HepG2 (cell line): Measurements from ENCODE around the gene IRF2. TPM values are rescaled to one million over a fixed set of nuclear protein-coding genes. Genes with fewer than 3 reads are reported as not detected.

Source experiments
- BRD4 ChIP-seq: sonication (generic); formaldehyde crosslinking; IDR thresholded peaks from 2 replicates; pipeline ENCODE4 v1.4.0; 2020; ENCODE audit warnings: missing genetic modification reagents
- CHCHD3 ChIP-seq: sonication (generic); formaldehyde crosslinking; IDR thresholded peaks from 2 replicates; pipeline ENCODE4 v1.8.0; 2022; ENCODE audit warnings: mild to moderate bottlenecking, missing genetic modification reagents, moderate library complexity
- HMGXB3 ChIP-seq: sonication (generic); formaldehyde crosslinking; IDR thresholded peaks from 2 replicates; pipeline ENCODE4 v1.4.0; 2020; ENCODE audit warnings: missing genetic modification reagents, borderline replicate concordance
- IRF2 ChIP-seq: IDR thresholded peaks from 2 replicates; pipeline ENCODE4 v1.6.1; 2018; ENCODE audit warnings: missing genetic modification reagents, missing compliant biosample characterization
- NR2F1 ChIP-seq, 2 experiments: fragments of 450-650 bp in 1 of 2; formaldehyde crosslinking in 1 of 2; IDR thresholded peaks; 2 replicates each; pipeline versions ENCODE4 v1.5.0 to v1.6.1; 2016 to 2020; ENCODE audit warnings: mild to moderate bottlenecking in 1 of 2, missing compliant biosample characterization in 1 of 2, missing genetic modification reagents in 1 of 2, moderate library complexity in 1 of 2
- NR3C1 ChIP-seq: sonication (generic); formaldehyde crosslinking; IDR thresholded peaks from 2 replicates; pipeline ENCODE4 v1.4.0; 2020; ENCODE audit warnings: missing genetic modification reagents
- PHF20 ChIP-seq: sonication (generic); formaldehyde crosslinking; IDR thresholded peaks from 2 replicates; pipeline ENCODE4 v1.5.0; 2020; ENCODE audit warnings: mild to moderate bottlenecking, missing genetic modification reagents
- RARG ChIP-seq: sonication (generic); formaldehyde crosslinking; IDR thresholded peaks from 2 replicates; pipeline ENCODE4 v1.4.0; 2020; ENCODE audit warnings: low read depth, mild to moderate bottlenecking, missing genetic modification reagents
- TGIF2 ChIP-seq: IDR thresholded peaks from 2 replicates; pipeline ENCODE4 v1.6.1; 2016; ENCODE audit warnings: control low read depth, missing compliant biosample characterization
- ZEB1 ChIP-seq: IDR thresholded peaks from 2 replicates; pipeline ENCODE4 v1.6.1; 2012; ENCODE audit warnings: mild to moderate bottlenecking, low read depth, inconsistent platforms; ENCODE audit not compliant: insufficient replicate concordance
- ZNF251 ChIP-seq: sonication (generic); formaldehyde crosslinking; IDR thresholded peaks from 2 replicates; pipeline ENCODE4 v1.9.0; 2021; ENCODE audit warnings: mild to moderate bottlenecking, missing genetic modification reagents
- ZNF430 ChIP-seq: sonication (generic); formaldehyde crosslinking; IDR thresholded peaks from 2 replicates; pipeline ENCODE4 v1.9.0; 2021; ENCODE audit warnings: mild to moderate bottlenecking, missing genetic modification reagents
- ZNF530 ChIP-seq: sonication (generic); formaldehyde crosslinking; IDR thresholded peaks from 2 replicates; pipeline ENCODE4 v1.5.0; 2020; ENCODE audit warnings: low read depth, mild to moderate bottlenecking, missing genetic modification reagents
- ZNF546 ChIP-seq: sonication (generic); formaldehyde crosslinking; conservative IDR thresholded peaks from 2 replicates; pipeline ENCODE4 v1.8.1; 2023; ENCODE audit warnings: mild to moderate bottlenecking, missing genetic modification reagents
- ZNF577 ChIP-seq: sonication (generic); formaldehyde crosslinking; IDR thresholded peaks from 2 replicates; pipeline ENCODE4 v1.4.0; 2020; ENCODE audit warnings: mild to moderate bottlenecking, low read depth, missing genetic modification reagents, borderline replicate concordance
- ZNF740 ChIP-seq: sonication (generic); formaldehyde crosslinking; IDR thresholded peaks from 2 replicates; pipeline ENCODE4 v1.4.0; 2020; ENCODE audit warnings: missing genetic modification reagents
- ZNF775 ChIP-seq: sonication (generic); formaldehyde crosslinking; IDR thresholded peaks from 2 replicates; pipeline ENCODE4 v1.4.0; 2020; ENCODE audit warnings: missing genetic modification reagents, mild to moderate bottlenecking, moderate library complexity, borderline replicate concordance
- ZSCAN9 ChIP-seq: IDR thresholded peaks from 2 replicates; pipeline ENCODE4 v1.6.1; 2016; ENCODE audit warnings: borderline replicate concordance
- polyA plus RNA-seq, 8 experiments: library from polyadenylated mRNA; depleted of rRNA in 3 of 8; stranded (reverse) in 7 of 8; unstranded in 1 of 8; fragments of >200 nt; fragmentation: Illumina TruSeq in 4 of 8; extraction: Trizol in 4 of 8; gene quantifications; 2 replicates each; pipeline versions ENCODE4 v1.2.1 to v1.2.3, GENCODE V29; 2011 to 2016; ENCODE audit warnings: low read depth in 4 of 8, missing spikeins in 1 of 8, mixed read lengths in 1 of 8; ENCODE audit not compliant: insufficient read depth in 1 of 8
- total RNA-seq, 5 experiments: library from RNA; depleted of rRNA; stranded (reverse); fragments of >200 nt; fragmentation: Illumina TruSeq; extraction: Trizol; gene quantifications; 2 replicates each; pipeline ENCODE4 v1.2.3, GENCODE V29; 2016; ENCODE audit warnings: low read depth in 1 of 5
- TF ChIP-seq, protein P1 (sequence below): sonication (generic); formaldehyde crosslinking; conservative IDR thresholded peaks from 2 replicates; pipeline ENCODE4 v1.4.0; 2020; ENCODE audit warnings: missing genetic modification reagents
- TF ChIP-seq, protein P2 (sequence below): IDR thresholded peaks from 2 replicates; pipeline ENCODE4 v1.6.1; 2016; ENCODE audit warnings: low read depth, control low read depth
- TF ChIP-seq, protein P3 (sequence below): sonication (generic); formaldehyde crosslinking; IDR thresholded peaks from 2 replicates; pipeline ENCODE4 v1.9.0; 2021; ENCODE audit warnings: missing genetic modification reagents, borderline replicate concordance

IRF2 gene
- total and polyA plus RNA-seq, 2 of the 13 experiments (the other 11 are each of a cell fraction or from before 2014, with no cell fraction given), result 15.5 to 28.8 TPM

GRCh38 chr4:184364100-184364921 is 110.0 kb downstream of the IRF2 start (continued):
- TF ChIP-seq ZNF775 (CRISPR knock-in tag) (peak; percentile 27; the same call in 1 of the 2 replicates), ZNF430 (CRISPR knock-in tag) (no peak; the same call in 1 of the 2 replicates), ZNF740 (CRISPR knock-in tag) (no peak), ZNF546 (no peak), IRF2 (CRISPR knock-in tag) (peak; percentile 63; the same call in 1 of the 2 replicates), NR2F1 (CRISPR knock-in tag; IDR thresholded peaks at IDR 0.05) (peak; percentile 96), ZNF530 (CRISPR knock-in tag) (no peak), ZNF577 (CRISPR knock-in tag) (no peak), ZSCAN9 (CRISPR knock-in tag) (peak; percentile 91; the same call in 1 of the 2 replicates), ZEB1 (peak; percentile 60), HMGXB3 (no peak; the same call in 1 of the 2 replicates), PHF20 (CRISPR knock-in tag) (0 out of 2 replicates have a peak, but pooled peaks have one; percentile 26), RARG (CRISPR knock-in tag) (no peak), ZNF251 (no peak), TGIF2 (peak; percentile 96), BRD4 (CRISPR knock-in tag) (peak; percentile 44; the same call in 1 of the 2 replicates), NR3C1 (CRISPR knock-in tag) (no peak), CHCHD3 (CRISPR knock-in tag) (no peak)
- TF ChIP-seq, protein P1, sequence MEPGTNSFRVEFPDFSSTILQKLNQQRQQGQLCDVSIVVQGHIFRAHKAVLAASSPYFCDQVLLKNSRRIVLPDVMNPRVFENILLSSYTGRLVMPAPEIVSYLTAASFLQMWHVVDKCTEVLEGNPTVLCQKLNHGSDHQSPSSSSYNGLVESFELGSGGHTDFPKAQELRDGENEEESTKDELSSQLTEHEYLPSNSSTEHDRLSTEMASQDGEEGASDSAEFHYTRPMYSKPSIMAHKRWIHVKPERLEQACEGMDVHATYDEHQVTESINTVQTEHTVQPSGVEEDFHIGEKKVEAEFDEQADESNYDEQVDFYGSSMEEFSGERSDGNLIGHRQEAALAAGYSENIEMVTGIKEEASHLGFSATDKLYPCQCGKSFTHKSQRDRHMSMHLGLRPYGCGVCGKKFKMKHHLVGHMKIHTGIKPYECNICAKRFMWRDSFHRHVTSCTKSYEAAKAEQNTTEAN (CRISPR knock-in tag), result peak; percentile 63; the same call in 1 of the 2 replicates
- TF ChIP-seq, protein P2, sequence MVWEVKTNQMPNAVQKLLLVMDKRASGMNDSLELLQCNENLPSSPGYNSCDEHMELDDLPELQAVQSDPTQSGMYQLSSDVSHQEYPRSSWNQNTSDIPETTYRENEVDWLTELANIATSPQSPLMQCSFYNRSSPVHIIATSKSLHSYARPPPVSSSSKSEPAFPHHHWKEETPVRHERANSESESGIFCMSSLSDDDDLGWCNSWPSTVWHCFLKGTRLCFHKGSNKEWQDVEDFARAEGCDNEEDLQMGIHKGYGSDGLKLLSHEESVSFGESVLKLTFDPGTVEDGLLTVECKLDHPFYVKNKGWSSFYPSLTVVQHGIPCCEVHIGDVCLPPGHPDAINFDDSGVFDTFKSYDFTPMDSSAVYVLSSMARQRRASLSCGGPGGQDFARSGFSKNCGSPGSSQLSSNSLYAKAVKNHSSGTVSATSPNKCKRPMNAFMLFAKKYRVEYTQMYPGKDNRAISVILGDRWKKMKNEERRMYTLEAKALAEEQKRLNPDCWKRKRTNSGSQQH, result peak; percentile 82
- TF ChIP-seq, protein P3, sequence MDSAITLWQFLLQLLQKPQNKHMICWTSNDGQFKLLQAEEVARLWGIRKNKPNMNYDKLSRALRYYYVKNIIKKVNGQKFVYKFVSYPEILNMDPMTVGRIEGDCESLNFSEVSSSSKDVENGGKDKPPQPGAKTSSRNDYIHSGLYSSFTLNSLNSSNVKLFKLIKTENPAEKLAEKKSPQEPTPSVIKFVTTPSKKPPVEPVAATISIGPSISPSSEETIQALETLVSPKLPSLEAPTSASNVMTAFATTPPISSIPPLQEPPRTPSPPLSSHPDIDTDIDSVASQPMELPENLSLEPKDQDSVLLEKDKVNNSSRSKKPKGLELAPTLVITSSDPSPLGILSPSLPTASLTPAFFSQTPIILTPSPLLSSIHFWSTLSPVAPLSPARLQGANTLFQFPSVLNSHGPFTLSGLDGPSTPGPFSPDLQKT (CRISPR knock-in tag), result no peak
